Measurements from ENCODE around the gene NCOA3.

DNA sequence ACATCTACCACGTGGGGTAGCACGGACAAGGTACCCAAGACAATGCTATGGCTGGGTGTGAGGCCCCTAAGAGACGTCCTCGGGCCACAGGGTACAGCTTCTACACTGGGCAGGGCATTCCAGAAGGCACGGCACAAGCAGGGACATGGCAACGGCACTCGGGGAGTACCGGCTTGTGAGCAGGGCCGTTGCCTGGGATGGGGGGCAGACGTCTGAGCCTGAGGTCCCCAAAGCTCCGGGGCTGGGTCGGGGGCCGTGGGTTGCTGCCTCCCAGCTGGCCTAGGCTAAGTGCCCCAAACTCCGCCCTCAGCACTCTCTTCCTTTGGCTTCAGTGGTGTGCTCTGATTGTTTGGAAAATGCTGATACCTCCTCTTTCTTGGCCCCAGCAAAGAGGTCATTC is 173.0 kb downstream of the NCOA3 start:
- TF ChIP-seq POLR2A (IDR thresholded peaks at IDR 0.05) = no peak
- TF ChIP-seq, protein P1, sequence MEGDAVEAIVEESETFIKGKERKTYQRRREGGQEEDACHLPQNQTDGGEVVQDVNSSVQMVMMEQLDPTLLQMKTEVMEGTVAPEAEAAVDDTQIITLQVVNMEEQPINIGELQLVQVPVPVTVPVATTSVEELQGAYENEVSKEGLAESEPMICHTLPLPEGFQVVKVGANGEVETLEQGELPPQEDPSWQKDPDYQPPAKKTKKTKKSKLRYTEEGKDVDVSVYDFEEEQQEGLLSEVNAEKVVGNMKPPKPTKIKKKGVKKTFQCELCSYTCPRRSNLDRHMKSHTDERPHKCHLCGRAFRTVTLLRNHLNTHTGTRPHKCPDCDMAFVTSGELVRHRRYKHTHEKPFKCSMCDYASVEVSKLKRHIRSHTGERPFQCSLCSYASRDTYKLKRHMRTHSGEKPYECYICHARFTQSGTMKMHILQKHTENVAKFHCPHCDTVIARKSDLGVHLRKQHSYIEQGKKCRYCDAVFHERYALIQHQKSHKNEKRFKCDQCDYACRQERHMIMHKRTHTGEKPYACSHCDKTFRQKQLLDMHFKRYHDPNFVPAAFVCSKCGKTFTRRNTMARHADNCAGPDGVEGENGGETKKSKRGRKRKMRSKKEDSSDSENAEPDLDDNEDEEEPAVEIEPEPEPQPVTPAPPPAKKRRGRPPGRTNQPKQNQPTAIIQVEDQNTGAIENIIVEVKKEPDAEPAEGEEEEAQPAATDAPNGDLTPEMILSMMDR (IDR thresholded peaks at IDR 0.05) = no peak

All from esophagus squamous epithelium (tissue), 4 donors.